HG02970 (cell line): ENCODE measurements around the gene ATP5PB.

Experiments
- ATAC-seq: cut with Tn5 transposase; IDR thresholded peaks from one replicate; pipeline ENCODE4 v1.9.1; 2021; ENCODE audit warnings: mild to moderate bottlenecking, moderate library complexity, moderate number of reproducible peaks; ENCODE audit not compliant: unreplicated experiment, low FRiP score

Gene ATP5PB

DNA sequence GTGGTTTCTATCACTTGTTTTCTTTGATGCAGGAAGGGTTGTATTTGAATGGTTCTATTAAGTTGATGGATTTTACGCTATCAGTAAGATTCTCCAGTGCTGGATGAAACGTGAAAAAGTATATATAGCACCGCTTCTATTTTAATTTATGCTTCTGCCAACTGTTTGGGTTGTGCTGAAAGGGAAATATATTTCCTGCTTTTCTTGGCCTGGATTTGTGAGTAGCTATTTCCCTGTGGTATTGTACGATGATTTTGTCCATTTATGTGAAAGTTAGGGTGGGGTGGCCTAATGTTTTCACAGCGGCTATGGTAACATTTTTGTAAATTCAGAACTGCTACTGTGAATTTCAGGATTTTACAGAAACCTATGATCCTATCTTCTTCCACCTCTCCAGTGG, 24.8 kb downstream of the ATP5PB start:
- no peak for ATAC-seq

DNA sequence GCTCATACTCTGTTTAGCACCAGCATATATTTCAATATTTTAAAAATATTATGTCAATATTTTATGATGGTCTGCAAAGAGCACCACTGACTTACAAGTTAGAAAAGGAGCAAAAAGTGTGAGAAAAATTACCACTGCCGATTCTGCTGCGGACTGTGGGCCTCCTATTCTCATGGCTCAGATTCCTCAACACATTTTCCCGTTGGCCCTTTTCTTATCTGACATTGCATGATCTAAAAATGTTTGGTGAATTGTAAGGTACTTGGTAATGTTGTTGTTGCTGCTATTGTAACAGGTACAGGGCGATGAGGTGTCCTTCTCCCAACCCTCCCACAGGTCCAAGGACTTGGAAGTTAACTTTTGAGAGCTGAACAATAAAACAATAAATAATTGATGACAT, 25.3 kb downstream of the ATP5PB start:
- ATAC-seq = no peak

GRCh38 chr1:111475701-111476100, 26.4 kb downstream of the ATP5PB start:
- no peak for ATAC-seq

DNA sequence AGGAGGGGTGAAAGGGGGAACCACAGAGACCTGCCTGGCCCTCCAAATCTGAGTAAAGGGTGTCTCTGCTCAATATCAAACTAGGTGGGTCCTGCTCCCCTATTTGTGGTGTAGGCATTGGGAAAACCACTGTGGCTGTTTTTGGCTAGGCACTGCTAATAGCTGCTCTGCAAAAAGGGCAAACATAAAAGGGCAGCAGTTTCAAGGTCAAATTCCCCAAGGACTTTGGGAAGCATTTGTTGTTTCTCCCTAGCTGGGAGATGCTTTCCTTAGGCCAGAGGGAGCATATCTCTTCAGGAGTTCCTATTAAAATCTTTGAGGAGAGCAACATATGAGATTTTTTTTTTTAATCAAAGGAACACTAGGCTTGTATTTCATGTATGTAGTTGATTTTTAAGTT, 26.9 kb downstream of the ATP5PB start:
- no peak for ATAC-seq

GRCh38 chr1:111476761-111477309, 27.6 kb downstream of the ATP5PB start:
- ATAC-seq = no peak

- ATAC-seq = no peak
These were observed 31.4 kb downstream of the ATP5PB start for GRCh38 chr1:111480674-111481073.

DNA sequence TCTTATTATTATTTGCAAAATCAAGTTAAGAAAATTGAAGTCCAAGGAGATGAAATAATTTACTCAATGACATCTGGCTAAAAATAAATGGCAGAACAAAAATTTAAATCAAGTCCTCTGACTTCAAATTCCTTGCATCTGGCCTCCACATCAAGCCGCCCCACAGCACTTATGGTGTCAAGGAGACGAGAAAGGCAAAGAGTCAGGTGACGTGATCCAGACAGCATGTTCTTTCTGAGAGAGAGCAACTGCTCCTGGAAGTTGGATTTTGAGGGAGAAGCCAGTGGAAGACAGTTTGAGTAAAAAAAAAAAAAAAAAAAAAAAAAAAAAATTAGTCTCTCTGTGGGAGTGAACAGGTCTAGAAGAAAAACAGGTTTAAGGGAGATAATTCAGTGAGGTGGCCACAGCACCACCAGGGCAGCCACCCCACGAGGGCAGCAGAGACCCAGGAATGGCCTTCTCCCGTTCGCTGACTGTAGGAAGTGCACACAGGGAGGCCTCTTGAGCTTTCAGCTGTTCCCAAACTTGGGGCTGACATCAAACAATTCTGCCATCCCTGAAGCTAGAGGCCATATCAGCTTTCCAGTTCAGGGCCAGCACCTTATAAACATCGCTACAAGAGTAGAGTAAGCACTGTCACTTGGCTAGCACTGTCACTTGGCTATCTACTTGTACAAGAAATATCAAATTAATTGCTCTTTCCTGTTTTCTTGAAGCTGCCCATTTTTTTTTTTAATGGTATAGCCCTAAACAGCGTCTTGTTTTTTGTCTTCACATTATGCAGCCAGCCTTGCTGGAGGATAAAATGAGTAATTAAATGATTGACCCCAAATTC, 32.3 kb downstream of the ATP5PB start:
- no peak for ATAC-seq

DNA sequence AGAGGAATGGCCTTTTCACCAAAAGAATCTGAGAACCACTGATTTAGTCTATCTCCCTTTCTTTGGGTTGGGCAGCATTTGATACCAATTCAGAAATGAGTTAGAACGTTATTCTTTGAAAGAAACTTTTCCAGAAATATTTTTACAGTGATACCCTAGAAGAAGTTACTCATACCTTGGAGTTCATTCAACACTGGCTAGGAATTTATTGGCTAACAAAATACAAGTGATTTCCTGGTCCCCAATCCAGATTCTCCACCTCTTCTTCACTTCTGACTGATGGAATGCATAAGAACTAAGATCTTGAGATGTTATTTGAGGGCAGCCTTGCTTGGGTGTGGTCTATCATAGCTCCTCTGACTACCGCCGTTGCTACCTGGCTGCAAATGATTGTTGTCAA, 33.9 kb downstream of the ATP5PB start:
- ATAC-seq = no peak

GRCh38 chr1:111483876-111484275, 34.6 kb downstream of the ATP5PB start:
- ATAC-seq = no peak

- no peak for ATAC-seq
These were observed 35.2 kb downstream of the ATP5PB start for GRCh38 chr1:111484391-111485026.

- ATAC-seq = no peak
These were observed 37.2 kb downstream of the ATP5PB start for GRCh38 chr1:111486431-111486830.

- no peak for ATAC-seq
These were observed 37.9 kb downstream of the ATP5PB start for GRCh38 chr1:111487133-111487532.

GRCh38 chr1:111488669-111489068, 39.4 kb downstream of the ATP5PB start:
- ATAC-seq = no peak

- no peak for ATAC-seq
These were observed 40.3 kb downstream of the ATP5PB start for GRCh38 chr1:111489604-111490003.

- no peak for ATAC-seq
These were observed 41.0 kb downstream of the ATP5PB start for GRCh38 chr1:111490220-111490619.

DNA sequence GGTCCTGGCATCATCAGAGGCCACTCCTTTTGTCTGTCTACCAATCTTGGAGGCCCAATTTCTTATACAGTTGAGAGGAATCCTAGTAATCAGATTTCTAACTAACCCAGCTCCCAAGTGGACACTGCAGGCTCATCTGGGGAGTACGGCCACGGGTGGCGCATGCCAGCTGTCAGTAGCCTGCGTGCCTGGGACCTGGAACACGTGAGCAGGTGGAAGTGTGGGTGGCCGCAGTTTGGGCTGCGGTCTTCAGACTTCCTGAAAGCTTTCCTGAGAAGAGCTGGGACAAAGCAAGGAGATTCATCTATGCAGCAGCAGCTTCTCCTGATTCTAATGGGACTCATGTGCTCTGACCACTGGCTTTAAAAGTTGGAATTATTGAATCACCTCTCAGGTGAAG, 41.8 kb downstream of the ATP5PB start:
- ATAC-seq = no peak

- no peak for ATAC-seq
These were observed 47.1 kb downstream of the ATP5PB start for GRCh38 chr1:111496398-111496797.

DNA sequence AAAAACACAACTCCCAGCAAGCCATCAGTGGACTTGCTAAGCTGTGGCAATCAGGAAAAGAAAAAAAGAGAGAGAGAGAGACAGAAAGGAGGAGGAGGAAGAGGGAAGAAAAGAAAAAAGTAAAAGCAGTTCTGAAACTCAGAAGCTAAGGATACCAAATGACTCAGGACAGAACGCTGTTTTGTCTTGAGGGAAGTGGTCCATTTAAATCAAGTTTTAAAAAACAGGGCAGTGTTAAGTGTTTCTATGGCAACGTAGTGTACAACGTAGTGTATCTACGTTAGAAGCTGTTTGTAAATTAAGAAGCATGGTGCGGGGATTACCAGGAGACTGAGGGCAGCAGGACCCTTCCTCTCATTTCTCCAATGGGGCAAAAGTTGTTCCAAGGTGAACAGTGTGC, 48.3 kb downstream of the ATP5PB start:
- no peak for ATAC-seq

- ATAC-seq = no peak
These were observed 49.9 kb downstream of the ATP5PB start for GRCh38 chr1:111499026-111499785.

GRCh38 chr1:111501645-111502044, 52.4 kb downstream of the ATP5PB start:
- no peak for ATAC-seq

GRCh38 chr1:111503585-111504060, 54.4 kb downstream of the ATP5PB start, which contains the start of the genes ADORA3 and TMIGD3:
Gene ADORA3 (minus strand): TSS chr1:111503633. CDS start chr1:111503354, 279 bp downstream.
Gene TMIGD3 (minus strand): TSS chr1:111503633. CDS start chr1:111503354, 279 bp downstream.
- ATAC-seq = no peak
